IMR-90 (cell line): ENCODE data around the gene MCTP2.
"Not testable (repeated sequence)": the region's sequence is repeated elsewhere in the genome, so short reads cannot be mapped to it uniquely, and the experiment has no call there.

ENCODE experiments used
- BHLHE40 ChIP-seq: fragments of 150-350 bp; IDR thresholded peaks from 2 replicates; pipeline ENCODE4 v1.6.1; 2016; ENCODE audit warnings: mild to moderate bottlenecking, low read depth, low read length
- CEBPB ChIP-seq: IDR thresholded peaks from 2 replicates; pipeline ENCODE4 v1.6.1; 2012; ENCODE audit warnings: low read depth, low read length, improper control_type of control experiment
- CTCF ChIP-seq: conservative IDR thresholded peaks from 2 replicates; pipeline ENCODE4 v1.5.1; 2012; ENCODE audit warnings: mild to moderate bottlenecking, low read depth, low read length, improper control_type of control experiment
- MAFK ChIP-seq: IDR thresholded peaks from 2 replicates; pipeline ENCODE4 v1.6.1; 2012; ENCODE audit warnings: low read depth, low read length, improper control_type of control experiment
- MXI1 ChIP-seq: IDR thresholded peaks from 2 replicates; pipeline ENCODE4 v1.6.1; 2012; ENCODE audit warnings: low read depth, mild to moderate bottlenecking, low read length, moderate library complexity, borderline replicate concordance
- NFE2L2 ChIP-seq: fragments of 150-350 bp; IDR thresholded peaks from 2 replicates; pipeline ENCODE4 v1.6.1; 2016; ENCODE audit warnings: low read depth, mild to moderate bottlenecking, low read length
- POLR2A ChIP-seq: IDR thresholded peaks from 2 replicates; pipeline ENCODE4 v1.6.1; 2012; ENCODE audit warnings: mild to moderate bottlenecking, low read depth, low read length
- RCOR1 ChIP-seq: IDR thresholded peaks from 2 replicates; pipeline ENCODE4 v1.6.1; 2012; ENCODE audit warnings: mild to moderate bottlenecking, low read length, improper control_type of control experiment; ENCODE audit not compliant: insufficient replicate concordance
- SMC3 ChIP-seq: fragments of 150-350 bp; IDR thresholded peaks from 2 replicates; pipeline ENCODE4 v1.6.1; 2016; ENCODE audit warnings: low read depth, mild to moderate bottlenecking, antibody characterized with exemption, low read length, moderate library complexity
- USF2 ChIP-seq: fragments of 150-350 bp; IDR thresholded peaks from 2 replicates; pipeline ENCODE4 v1.6.1; 2017; ENCODE audit warnings: mild to moderate bottlenecking, antibody characterized with exemption, low read length, low read depth

GRCh38 chr15:94493586-94493985 is 262.2 kb downstream of the MCTP2 start:
- TF ChIP-seq CTCF, USF2, POLR2A, SMC3, RCOR1, MAFK, BHLHE40, MXI1, CEBPB, NFE2L2: not testable (repeated sequence)
